HepG2 (cell line): ENCODE results near the gene PFN4.

Source experiments
- FOSL1 ChIP-seq: sonication (generic); formaldehyde crosslinking; IDR thresholded peaks from 2 replicates; pipeline ENCODE4 v1.9.0; 2021; ENCODE audit warnings: missing genetic modification reagents, borderline replicate concordance
- PHB2 ChIP-seq: fragments of 450-650 bp; IDR thresholded peaks from 2 replicates; pipeline ENCODE4 v1.6.1; 2018; ENCODE audit not compliant: partially characterized antibody
- TP53 ChIP-seq: sonication (generic); formaldehyde crosslinking; conservative IDR thresholded peaks from 2 replicates; pipeline ENCODE4 v1.4.0; 2020; ENCODE audit warnings: missing genetic modification reagents
- ZBTB33 ChIP-seq: sonication (generic); formaldehyde crosslinking; IDR thresholded peaks from 2 replicates; pipeline ENCODE4 v1.4.0; 2020; ENCODE audit warnings: missing genetic modification reagents
- ZNF343 ChIP-seq: sonication (generic); formaldehyde crosslinking; IDR thresholded peaks from 2 replicates; pipeline ENCODE4 v1.4.0; 2020; ENCODE audit warnings: mild to moderate bottlenecking, missing genetic modification reagents

GRCh38 chr2:24117902-24118301 lies 5.2 kb downstream of the PFN4 start:
- TF ChIP-seq ZBTB33 (CRISPR knock-in tag) (no peak), PHB2 (no peak), FOSL1 (no peak), TP53 (CRISPR knock-in tag) (no peak), ZNF343 (CRISPR knock-in tag) (no peak)
